HEK293 (cell line): Measurements from ENCODE around the gene CERS3.

Source experiments
- CTCF ChIA-PET: fragments of 350-600 bp; formaldehyde crosslinking; extraction: SDS; loops from one replicate; lab custom pipeline; 2021; ENCODE audit warnings: antibody characterized with exemption; lab: Yijun Ruan, JAX
- POLR2A ChIA-PET: fragments of 300-600 bp; formaldehyde crosslinking; extraction: SDS; loops from one replicate; lab custom pipeline; 2020; ENCODE audit warnings: antibody characterized with exemption, inconsistent platforms; lab: Yijun Ruan, JAX
- H3K27ac ChIP-seq: fragments of 200-500 bp; sonication (Bioruptor generic); 2 replicates; pipeline ENCODE4 v1.5.1; 2014; ENCODE audit warnings: low read depth, low read length, control low read depth, inconsistent platforms; ENCODE audit errors: extremely low read depth
- H3K36me3 ChIP-seq, 2 experiments: fragments of 200-500 bp in 1 of 2; sonication (Bioruptor generic) in 1 of 2; 1 replicate in 1 of 2; 2 replicates in 1 of 2; pipeline ENCODE4 v1.5.1; 2014 to 2017; ENCODE audit warnings: inconsistent platforms in 2 of 2, low read length in 2 of 2; ENCODE audit not compliant: control insufficient read depth in 2 of 2, insufficient read depth in 1 of 2
- H3K4me1 ChIP-seq: fragments of 200-500 bp; sonication (Bioruptor generic); 2 replicates; pipeline ENCODE4 v1.5.1; 2014; ENCODE audit warnings: mild to moderate bottlenecking, low read length, inconsistent platforms; ENCODE audit not compliant: control insufficient read depth, insufficient read depth
- H3K4me3 ChIP-seq: 2 replicates; pipeline ENCODE4 v1.5.1; 2011; ENCODE audit warnings: low read depth, mild to moderate bottlenecking, control low read depth, low read length, moderate library complexity
- H3K9me3 ChIP-seq: fragments of 200-500 bp; sonication (Bioruptor generic); 2 replicates; pipeline ENCODE4 v1.5.1; 2014; ENCODE audit warnings: low read depth, low read length, inconsistent platforms; ENCODE audit not compliant: control insufficient read depth, insufficient read depth
- KLF1 ChIP-seq: fragments of 450-650 bp; formaldehyde crosslinking; IDR thresholded peaks from 2 replicates; pipeline ENCODE4 v1.5.1; 2016; ENCODE audit warnings: missing biosample characterization, missing genetic modification characterization
- MZF1 ChIP-seq: fragments of 450-650 bp; formaldehyde crosslinking; IDR thresholded peaks from 2 replicates; pipeline ENCODE4 v1.5.1; 2017; ENCODE audit warnings: missing biosample characterization, missing genetic modification characterization, borderline replicate concordance
- PRDM6 ChIP-seq: fragments of 450-650 bp; formaldehyde crosslinking; IDR thresholded peaks from 2 replicates; pipeline ENCODE4 v1.5.1; 2017; ENCODE audit warnings: missing biosample characterization, missing genetic modification characterization
- ZFP3 ChIP-seq: fragments of 450-650 bp; formaldehyde crosslinking; IDR thresholded peaks from 2 replicates; pipeline ENCODE4 v1.5.1; 2016; ENCODE audit warnings: low read depth, missing biosample characterization, missing genetic modification characterization
- ZNF140 ChIP-seq: fragments of 450-650 bp; formaldehyde crosslinking; IDR thresholded peaks from 2 replicates; pipeline ENCODE4 v1.5.1; 2016; ENCODE audit warnings: missing biosample characterization, missing genetic modification characterization
- ZNF146 ChIP-seq: fragments of 450-650 bp; formaldehyde crosslinking; IDR thresholded peaks from 2 replicates; pipeline ENCODE4 v1.5.1; 2016; ENCODE audit warnings: missing biosample characterization, missing genetic modification characterization
- ZNF174 ChIP-seq: fragments of 450-650 bp; formaldehyde crosslinking; IDR thresholded peaks from 2 replicates; pipeline ENCODE4 v1.5.0; 2017; ENCODE audit warnings: missing biosample characterization, mild to moderate bottlenecking, missing genetic modification characterization
- ZNF18 ChIP-seq: fragments of 450-650 bp; formaldehyde crosslinking; IDR thresholded peaks from 2 replicates; pipeline ENCODE4 v1.5.1; 2016; ENCODE audit warnings: missing biosample characterization, missing genetic modification characterization
- ZNF211 ChIP-seq: fragments of 450-650 bp; formaldehyde crosslinking; IDR thresholded peaks from 2 replicates; pipeline ENCODE4 v1.5.1; 2016; ENCODE audit warnings: low read depth, missing biosample characterization, missing genetic modification characterization
- ZNF223 ChIP-seq: fragments of 450-650 bp; formaldehyde crosslinking; IDR thresholded peaks from 2 replicates; pipeline ENCODE4 v1.5.1; 2016; ENCODE audit warnings: missing biosample characterization, missing genetic modification characterization
- ZNF239 ChIP-seq: fragments of 450-650 bp; formaldehyde crosslinking; IDR thresholded peaks from 2 replicates; pipeline ENCODE4 v1.5.1; 2016; ENCODE audit warnings: missing biosample characterization, missing genetic modification characterization
- ZNF324 ChIP-seq: fragments of 450-650 bp; formaldehyde crosslinking; IDR thresholded peaks from 2 replicates; pipeline ENCODE4 v1.5.1; 2016; ENCODE audit warnings: missing biosample characterization, missing genetic modification characterization
- ZNF354C ChIP-seq: fragments of 450-650 bp; formaldehyde crosslinking; IDR thresholded peaks from 2 replicates; pipeline ENCODE4 v1.5.1; 2016; ENCODE audit warnings: missing biosample characterization, missing genetic modification characterization, low read depth, borderline replicate concordance
- ZNF362 ChIP-seq: fragments of 450-650 bp; formaldehyde crosslinking; IDR thresholded peaks from 2 replicates; pipeline ENCODE4 v1.5.1; 2016; ENCODE audit warnings: missing biosample characterization, missing genetic modification characterization
- ZNF416 ChIP-seq: fragments of 450-650 bp; formaldehyde crosslinking; IDR thresholded peaks from 2 replicates; pipeline ENCODE4 v1.5.1; 2016; ENCODE audit warnings: missing biosample characterization, missing genetic modification characterization
- ZNF510 ChIP-seq: fragments of 450-650 bp; formaldehyde crosslinking; IDR thresholded peaks from 2 replicates; pipeline ENCODE4 v1.5.1; 2018; ENCODE audit warnings: mild to moderate bottlenecking, missing genetic modification characterization, missing biosample characterization; ENCODE audit not compliant: insufficient replicate concordance
- ZNF561 ChIP-seq: fragments of 450-650 bp; IDR thresholded peaks from 2 replicates; pipeline ENCODE4 v1.5.1; 2018; ENCODE audit warnings: missing biosample characterization, missing genetic modification characterization, borderline replicate concordance
- ZNF571 ChIP-seq: fragments of 450-650 bp; formaldehyde crosslinking; IDR thresholded peaks from 2 replicates; pipeline ENCODE4 v1.5.0; 2017; ENCODE audit warnings: missing biosample characterization, missing genetic modification characterization
- ZNF610 ChIP-seq: fragments of 450-650 bp; formaldehyde crosslinking; IDR thresholded peaks from 2 replicates; pipeline ENCODE4 v1.5.1; 2016; ENCODE audit warnings: missing biosample characterization, missing genetic modification characterization, borderline replicate concordance
- ZNF645 ChIP-seq: fragments of 450-650 bp; formaldehyde crosslinking; IDR thresholded peaks from 2 replicates; pipeline ENCODE4; 2016; ENCODE audit warnings: missing biosample characterization, missing genetic modification characterization

CERS3 gene

GRCh38 chr15:100476805-100477204 lies 51.9 kb downstream of the CERS3 start:
- Histone ChIP-seq H3K4me3 (no peak overlapping the region), H3K36me3 (no peaks in the 10 kb centered on the region), H3K9me3 (no peaks in the 10 kb centered on the region; the same call in 1 of the 2 replicates), H3K4me1 (peaks cover 2% of the 10 kb centered on the region), H3K27ac (no peak overlapping the region)
- TF ChIP-seq ZNF362, result no peak
- no peak for TF ChIP-seq PRDM6 (tag by site-specific recombination)
- TF ChIP-seq ZNF416 (tag by site-specific recombination), result no peak
- no peak for TF ChIP-seq ZNF146
- no peak for TF ChIP-seq ZNF571 (tag by site-specific recombination)
- TF ChIP-seq ZNF510, result no peak
- TF ChIP-seq ZNF223 (tag by site-specific recombination), result no peak
- TF ChIP-seq ZNF211 (tag by site-specific recombination), result no peak
- TF ChIP-seq ZNF18, result no peak
- TF ChIP-seq ZFP3 (tag by site-specific recombination), result no peak
- TF ChIP-seq ZNF561 (tag by site-specific recombination), result no peak
- no peak for TF ChIP-seq ZNF354C
- ChIA-PET POLR2A (no interaction called here), CTCF (no interaction called here)

GRCh38 chr15:100472736-100473135 lies 56.0 kb downstream of the CERS3 start:
- no peak overlapping the region for H3K27ac ChIP-seq
- ChIA-PET CTCF (no interaction called here), POLR2A (no interaction called here)
- H3K36me3 ChIP-seq, result no peaks in the 10 kb centered on the region
- no peak for TF ChIP-seq ZNF18
- no peak for TF ChIP-seq ZNF211 (tag by site-specific recombination)
- no peak for TF ChIP-seq ZNF174 (tag by site-specific recombination)
- no peak for TF ChIP-seq ZNF140 (tag by site-specific recombination)
- TF ChIP-seq ZNF239 (tag by site-specific recombination), result no peak
- no peak for TF ChIP-seq ZNF561 (tag by site-specific recombination)
- no peak for TF ChIP-seq ZNF645
- TF ChIP-seq ZNF610, result no peak
- TF ChIP-seq ZNF324, result no peak
- no peak for TF ChIP-seq MZF1 (tag by site-specific recombination)
- TF ChIP-seq KLF1 (tag by site-specific recombination), result no peak
- TF ChIP-seq, all 188 proteins: peak for 0
- Histone ChIP-seq H3K4me3 (no peak overlapping the region), H3K9me3 (no peaks in the 10 kb centered on the region; the same call in 1 of the 2 replicates), H3K4me1 (peaks cover 12% of the 10 kb centered on the region)
